HL-60/S4 (cell line): ENCODE measurements around the gene CILP2.

Experiments used
- in situ Hi-C: fragments of 300-500 bp; cut with MboI; formaldehyde crosslinking; loops from 2 replicates; pipeline ENCODE4 v1.14.3; 2022; ENCODE audit warnings: low sequenced_read_pairs

CILP2 gene

DNA sequence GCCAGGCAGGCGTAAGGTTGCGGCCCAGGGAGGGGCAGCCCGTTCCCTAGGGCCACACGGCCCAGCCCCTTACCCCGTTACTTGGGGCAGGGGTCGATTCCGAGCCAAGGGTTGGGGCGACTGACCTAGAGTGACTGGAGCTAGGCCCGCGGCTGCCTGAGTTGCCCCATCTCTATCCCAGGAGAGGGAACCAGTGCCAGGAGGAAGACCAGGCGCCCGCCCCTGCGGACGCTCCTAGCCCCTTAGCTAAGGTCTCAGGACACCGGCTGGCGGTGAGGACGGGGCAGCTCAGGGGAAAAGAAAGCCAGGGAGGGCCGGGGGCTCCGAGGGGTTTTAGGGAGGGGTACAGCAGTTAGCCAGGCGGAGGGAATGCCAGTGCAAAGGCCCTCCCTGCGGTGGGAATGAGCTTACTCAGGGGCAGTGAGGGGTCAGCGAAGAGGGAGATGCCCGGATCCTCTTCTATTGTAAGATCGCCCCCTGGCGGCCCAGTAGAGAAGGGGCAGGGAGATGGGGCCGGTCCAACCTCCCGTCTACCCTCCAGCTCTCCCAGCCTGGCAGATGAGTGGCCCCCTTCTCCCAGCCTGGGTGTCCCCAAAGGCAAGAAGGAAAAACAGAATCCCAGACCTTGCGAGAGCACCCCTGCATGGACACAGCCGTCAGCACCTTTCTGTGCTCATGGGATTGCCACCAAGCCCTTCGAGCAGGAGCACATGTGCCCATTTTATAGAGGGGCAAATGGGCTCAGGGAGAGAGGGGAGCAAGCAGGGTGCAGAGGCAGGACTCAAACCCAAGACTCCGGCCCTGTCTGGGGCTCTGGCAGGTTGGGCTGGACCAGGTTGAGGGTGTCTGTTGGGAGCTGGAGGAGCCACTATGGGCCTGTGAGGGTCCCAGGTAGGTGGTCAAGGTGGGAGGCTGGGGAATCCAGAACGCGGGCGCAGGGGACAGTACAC lies 16.3 kb downstream of the CILP2 start:
- in situ Hi-C loops: no loop called here

DNA sequence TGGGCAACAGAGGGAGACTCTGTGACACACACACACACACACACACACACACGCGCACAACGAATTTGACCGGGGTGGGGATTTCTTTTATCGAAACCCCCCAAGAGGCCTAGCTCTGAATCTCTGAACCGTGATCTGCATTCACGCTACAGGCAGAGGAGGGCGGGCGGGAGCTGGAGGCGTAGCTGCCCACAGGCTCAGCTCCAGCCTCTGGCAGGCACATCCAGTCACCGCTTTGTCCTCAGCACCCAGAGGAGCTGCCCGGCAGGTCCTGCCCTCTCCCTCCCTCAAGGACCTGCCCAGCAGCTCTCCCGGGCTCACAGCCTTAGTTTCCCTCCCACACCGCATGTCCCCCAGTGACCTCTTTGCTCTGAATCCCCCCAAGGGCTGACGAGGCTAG lies 20.0 kb downstream of the CILP2 start:
- in situ Hi-C loops: no loop called here

DNA sequence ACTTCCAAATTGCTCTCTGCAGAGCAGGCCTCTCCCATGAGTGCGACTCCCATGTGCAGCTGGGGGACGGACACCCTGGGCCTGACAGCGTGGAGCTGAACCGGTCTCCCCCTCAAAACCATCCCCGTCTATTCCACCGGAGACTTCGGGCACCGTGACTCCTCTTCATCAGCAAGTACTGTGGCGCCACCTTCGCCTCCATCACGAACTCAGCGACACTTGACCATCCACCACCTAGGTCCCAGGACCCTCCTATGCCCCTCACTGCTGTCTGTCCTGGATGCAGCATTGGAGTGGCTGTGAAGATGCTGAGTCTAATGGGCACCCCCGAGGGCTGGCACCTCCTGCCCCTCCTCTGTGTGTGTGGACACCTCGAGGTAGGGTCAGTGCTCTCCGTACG lies 20.6 kb downstream of the CILP2 start:
- in situ Hi-C loops: no loop called here

DNA sequence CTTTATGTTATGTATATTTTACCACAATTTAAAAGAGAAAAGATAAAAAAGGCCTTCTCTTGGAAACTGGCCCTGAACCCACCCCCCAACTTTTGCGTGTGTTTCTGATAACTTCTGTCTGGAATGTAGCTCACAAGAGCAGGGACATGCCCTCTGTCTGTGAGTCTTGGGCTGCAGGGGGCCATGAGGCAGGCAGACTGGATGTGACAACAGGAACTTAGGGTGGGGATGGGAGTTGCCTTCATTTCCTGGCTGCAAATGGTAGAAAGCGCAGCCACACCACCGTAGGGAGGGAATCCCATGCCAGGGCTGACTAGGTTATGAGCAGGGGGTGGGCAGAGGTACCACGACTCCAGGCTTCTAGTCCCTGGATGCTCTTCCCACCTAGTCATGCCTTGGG lies 21.9 kb downstream of the CILP2 start:
- in situ Hi-C loops: no loop called here

DNA sequence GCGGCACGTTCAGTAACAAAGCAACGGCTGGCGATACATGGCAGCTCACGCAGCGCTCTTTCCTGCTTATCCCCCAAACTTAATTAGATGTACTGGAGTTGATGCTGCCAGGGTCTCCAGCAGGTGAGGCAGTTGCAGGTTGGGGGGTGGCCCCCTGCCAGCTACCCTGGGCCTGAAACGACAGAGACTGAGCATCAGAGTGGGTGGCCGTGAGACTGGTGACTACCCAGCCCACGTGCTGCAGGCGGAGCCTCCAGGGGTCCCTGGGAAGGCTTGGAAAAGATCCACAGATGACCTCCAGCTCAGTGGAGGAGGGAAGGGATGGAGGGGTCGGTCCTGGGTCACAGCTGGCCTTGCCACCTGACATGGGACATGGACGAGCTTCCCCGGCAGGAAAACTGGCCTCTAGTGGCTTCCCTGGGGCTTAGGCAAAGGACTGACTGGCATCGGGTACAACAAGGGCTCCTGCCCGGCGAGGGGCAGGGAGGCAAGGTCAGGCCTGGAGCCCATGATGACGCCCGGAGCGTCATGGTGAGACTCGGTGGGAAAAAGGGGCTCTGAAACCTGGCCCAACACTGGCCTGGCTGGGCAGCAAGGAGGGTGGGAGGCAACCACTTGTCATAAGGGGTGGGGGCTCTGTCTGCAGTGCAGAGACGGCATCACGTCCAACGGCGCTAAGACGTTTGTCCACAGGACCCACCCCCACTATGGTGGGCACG lies 24.0 kb downstream of the CILP2 start:
- in situ Hi-C loops: no loop called here

DNA sequence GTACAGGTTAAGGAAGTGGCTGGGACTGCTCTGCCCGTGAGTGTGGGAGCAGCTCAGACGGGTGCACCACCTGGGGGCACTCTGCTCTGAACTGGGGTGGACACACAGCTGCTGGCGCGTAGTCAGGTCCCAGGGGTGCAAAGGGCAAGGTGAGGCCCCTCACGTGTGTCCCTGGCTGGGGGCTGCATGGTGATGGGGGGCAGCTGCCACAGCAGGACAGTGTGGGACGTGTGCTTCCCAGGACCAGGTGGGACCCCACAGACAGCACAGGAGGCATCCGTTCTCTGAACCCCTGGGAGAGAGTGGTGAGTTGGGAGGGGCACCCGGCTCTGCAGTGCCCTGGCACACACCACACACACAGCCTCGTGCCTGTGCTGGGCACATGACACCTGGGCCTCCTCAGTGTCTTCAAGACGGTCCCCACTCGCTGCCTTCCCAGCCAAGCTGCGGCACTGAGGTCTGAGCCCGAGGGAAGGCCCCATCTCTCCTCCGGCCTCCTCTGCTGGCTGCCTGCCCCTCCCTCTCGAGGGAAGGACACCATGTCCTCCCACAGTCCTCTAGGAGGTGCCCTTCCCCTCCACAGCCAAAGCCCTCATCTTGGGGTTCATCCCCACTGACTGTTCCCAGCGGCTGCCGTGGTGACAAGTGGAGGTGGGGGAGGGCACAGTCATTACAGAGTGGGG lies 24.7 kb downstream of the CILP2 start:
- in situ Hi-C loops: no loop called here

DNA sequence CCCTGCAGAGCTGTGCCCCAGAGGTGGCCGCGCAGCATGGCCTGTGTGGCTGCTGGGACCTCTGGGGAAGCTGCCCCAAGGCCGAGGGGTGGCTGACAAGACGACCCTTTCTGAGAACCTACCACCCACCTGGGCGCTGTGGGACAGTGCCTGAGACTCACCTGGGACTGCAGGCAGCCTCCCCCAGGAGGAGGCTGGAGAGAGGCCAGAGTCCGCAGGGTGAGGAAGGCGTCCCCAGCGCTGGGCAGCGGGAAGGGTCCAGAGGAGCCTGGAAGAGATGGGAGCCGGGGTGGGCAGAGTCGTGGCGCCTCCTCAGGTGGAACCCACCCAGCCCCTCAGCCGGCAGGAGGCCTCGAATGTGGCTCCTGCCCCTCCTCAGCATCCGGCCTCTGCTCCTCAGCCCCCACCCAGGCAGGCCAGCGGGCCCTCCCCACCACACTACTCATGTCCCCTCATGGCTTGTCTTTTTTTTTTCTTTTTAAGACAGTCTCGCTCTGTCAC lies 25.3 kb downstream of the CILP2 start:
- in situ Hi-C loops: no loop called here

DNA sequence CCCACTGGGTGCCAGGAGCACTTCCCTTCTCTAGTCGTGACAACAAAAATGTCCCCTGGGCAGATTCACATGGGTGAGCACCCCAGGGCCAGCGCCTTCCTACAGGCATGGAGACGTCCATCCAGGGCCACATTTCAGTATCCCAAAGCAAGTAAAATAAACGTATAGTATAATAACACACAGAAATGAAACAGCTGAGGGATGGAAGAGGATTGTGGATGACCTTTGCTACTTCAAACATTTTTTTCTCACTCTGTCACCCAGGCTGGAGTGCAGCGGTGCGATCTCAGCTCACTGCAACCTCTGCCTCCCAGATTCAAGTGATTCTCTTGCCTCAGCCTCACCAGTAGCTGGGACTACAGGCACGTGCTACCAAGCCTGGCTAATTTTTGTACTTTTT lies 28.2 kb downstream of the CILP2 start:
- in situ Hi-C loops: no loop called here

DNA sequence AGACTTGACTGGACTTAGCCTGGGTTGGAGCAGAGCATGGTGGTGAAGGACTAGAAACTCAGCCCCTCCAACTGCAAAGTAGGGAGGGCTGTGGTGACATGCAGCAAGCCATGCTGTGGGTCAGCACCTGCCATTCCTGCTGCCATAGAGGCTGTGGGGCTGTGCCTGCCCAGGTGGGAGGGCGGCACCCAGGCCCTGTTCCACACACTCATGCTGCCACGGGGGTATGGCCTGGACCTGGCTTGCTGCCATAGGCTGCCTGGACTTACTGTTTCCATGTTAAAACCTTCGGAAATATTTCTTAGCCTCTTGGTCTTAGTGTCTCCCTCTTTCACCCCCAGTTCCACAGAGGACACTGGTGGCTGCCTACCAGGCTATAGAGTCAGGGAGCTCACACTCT lies 29.3 kb downstream of the CILP2 start:
- in situ Hi-C loops: no loop called here

DNA sequence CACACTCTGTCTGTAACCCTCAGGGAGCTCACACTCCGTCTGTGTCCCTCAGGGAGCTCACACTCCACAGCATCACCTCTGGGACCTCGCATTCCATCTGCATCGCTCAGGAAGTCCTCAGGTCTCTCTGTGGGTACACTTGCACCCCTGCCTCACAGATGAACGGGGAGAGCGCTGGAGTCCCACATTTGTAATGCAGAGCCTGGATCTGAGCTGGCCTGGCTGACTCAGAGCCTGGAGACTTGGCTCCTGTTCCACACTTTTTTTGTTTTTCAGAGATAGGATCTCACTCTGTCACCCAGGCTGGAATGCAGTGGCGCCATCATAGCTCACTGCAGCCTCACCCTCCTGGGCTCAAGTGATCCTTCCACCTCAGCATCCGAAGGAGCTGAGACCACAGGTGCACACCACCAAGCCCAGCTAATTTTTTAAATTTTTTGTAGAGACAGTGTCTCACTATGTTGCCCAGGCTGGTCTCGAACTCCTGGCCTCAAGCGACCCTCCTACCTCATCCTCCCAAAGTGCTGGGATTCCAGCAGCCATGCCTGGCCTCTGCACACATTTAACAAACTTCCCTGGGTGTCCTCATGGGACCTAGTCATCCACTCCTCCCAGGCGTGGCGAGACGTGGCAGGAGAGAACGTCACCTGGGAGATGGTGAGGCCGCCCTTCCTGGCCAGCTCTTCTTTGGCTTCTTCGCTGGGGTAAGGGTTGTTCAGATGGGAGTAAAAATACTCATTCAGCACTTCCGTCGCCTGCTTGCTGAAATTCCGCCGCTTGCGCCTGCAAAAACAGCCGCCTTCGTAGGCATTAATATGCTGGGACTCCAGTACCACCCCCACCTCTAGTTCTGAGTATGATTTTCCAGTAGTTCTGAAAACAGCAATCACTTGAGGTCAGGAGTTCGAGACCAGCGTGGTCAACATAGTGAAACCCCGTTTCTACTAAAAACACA lies 31.0 kb downstream of the CILP2 start:
- in situ Hi-C loops: no loop called here

DNA sequence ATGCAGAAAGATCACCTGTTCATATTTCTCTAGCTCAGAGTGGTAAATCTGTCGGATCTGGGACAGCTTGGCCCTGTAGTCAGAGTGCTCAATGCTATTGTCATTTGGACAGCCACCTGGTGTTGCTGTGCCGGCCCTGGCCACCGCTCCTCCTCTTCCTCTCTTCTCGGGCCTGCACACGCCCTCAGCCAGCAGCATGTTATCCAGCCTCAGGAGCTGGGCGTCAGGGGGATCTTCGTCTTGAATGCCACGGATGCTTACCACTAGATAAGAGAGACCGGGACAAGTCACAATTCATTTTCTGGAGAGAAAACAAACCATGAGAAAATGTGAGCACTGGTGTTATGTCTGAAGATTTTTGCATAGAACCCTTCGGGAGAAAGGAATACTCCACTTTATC lies 32.5 kb downstream of the CILP2 start:
- in situ Hi-C loops: no loop called here

DNA sequence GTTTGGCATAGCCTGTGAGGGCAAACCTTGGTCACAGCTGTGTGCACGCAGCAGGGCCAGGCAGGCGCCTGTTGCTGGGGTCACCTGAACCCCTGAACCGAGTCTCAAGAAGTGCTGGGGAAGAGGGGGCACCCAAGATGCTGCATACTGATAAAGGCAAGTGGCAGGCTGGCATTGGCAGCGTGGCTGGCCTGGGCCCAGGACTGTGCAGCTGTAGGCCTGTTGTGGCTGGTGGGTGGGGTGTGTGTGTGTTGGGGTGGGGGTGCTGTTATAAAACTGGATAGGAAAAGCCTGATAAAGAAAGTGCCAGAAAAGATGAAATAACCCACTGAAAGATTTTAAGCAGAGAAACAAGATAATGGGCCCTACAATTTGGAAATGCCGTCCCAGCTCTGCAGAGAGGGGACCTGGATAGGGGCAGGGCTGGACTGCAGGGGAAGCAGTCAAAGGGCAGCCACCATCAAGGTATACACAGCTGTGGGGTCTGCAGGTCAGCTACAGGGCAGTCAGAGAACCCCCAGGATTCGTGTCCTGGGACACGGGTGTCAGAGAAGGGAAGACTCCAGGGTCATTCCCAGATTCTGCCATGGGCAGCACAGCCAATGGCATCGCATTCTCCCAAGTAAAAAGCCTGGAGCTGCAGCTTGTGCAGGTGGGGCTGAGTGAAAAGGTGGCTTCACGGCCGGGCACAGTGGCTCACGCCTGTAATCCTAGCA lies 33.2 kb downstream of the CILP2 start:
- in situ Hi-C loops: no loop called here

DNA sequence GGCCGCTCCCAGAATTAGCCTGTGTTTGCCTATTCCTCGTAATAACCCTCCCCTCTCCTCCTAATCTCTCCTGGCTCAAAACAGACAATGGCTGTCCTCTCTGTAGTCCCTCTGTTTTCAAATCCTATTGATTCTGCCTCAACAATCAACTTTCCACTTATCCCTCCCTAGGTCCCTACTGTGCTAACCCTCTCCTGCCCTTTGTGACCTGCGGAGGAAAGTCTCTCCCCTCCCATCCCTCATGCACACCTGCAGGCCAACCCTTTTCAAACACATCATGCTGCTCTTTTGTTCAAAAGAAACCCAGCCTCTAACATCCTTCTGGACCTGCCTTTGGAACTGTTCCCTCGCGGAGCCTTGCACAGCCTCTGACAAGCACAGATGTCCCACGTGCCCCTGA lies 37.3 kb downstream of the CILP2 start:
- in situ Hi-C loops: no loop called here

DNA sequence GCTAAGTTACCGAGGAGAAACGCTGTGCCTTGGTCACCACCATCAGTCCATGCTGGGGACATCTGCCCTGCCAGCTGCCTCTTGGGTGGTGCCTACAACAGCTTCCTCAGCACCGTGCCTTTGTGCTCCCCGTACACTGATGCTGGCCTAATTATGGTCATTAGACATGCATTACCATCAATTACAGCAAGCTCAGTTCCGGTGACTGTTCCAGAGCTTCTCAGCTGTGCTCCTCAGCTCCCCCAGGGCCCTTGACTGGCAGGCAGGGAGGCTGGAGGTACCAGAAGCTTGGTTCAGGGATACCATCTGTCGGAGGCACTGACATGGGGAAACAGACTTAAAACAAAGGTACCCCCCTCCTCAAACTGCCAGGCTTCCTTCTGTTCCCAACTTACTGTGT lies 40.2 kb downstream of the CILP2 start:
- in situ Hi-C loops: no loop called here

DNA sequence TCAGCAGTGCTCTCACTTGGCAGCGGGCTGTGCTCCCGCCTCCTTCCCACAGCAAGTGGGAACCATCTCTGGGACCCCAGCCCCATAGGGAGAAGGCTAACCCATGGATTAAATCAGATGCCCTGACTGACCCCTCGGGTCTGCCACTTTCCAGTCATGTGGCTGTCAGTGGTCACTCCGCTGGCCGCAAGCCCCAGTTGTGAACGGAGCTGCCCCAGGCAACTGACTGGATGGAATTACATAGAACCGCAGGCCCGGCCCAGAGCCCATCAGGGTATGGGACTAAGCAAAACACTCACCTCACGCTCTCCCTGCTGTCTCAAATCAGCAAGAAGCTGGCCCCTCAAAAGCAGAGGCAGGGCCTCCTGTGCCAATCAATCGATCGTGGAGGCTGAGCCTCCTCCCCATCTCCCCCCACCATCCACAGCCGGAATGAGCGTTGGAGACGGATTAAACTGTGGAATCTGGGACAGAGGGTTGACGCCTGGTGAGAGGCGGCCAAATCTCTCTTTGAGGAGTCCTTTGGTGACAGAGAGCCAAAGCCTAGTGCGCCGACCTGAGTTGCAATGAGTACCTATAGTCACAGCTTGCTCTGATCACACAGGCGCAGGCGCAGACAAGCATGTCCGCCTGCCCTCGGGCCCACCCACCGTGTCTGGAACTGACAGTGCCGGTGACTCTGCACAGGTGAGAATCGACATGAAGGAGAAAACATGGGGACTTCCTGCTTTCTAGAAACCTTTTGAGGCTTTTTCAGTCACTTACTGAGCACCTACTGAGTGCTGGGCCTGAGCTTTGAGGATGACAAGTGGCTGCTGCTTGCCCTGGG lies 41.7 kb downstream of the CILP2 start:
- in situ Hi-C loops: no loop called here

DNA sequence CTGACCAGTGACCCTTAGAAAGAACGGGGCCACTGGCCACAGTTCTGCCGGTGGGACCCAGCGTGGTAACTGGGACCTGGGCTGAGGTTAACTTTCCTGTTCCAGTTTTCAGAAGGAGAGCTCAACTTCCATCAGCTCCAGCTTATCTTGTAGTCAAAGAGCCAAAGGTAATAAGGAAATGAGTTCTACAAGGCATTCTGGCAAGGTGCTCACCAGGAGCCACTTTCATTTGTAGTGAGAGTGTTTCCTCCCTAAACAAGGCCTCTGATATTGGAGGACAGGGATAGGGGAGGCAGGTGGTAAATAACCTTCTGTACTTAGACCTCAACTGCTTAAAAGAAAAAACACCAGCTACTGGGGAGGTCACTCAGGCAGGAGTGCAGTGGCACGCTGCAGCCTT lies 42.4 kb downstream of the CILP2 start:
- in situ Hi-C loops: no loop called here

DNA sequence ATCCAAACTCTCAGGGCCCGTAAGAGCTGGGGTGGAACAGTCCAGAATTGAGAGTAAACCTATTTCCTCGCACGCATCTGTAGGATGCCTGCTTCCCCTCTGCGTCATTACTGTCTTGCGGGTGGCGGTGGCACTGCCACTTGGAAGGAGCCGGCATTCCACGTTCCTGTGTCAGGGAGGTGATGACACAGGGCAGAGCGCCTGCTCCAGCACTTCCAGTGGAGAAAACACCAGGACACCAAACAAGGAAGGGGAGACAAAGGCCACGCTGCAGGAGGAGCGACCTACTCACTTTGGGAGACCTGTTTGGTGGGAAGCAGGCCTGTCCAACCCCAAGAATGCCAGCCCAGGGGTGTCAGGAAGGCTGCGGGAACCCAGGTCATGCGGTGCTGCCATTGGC lies 43.3 kb downstream of the CILP2 start:
- in situ Hi-C loops: no loop called here

DNA sequence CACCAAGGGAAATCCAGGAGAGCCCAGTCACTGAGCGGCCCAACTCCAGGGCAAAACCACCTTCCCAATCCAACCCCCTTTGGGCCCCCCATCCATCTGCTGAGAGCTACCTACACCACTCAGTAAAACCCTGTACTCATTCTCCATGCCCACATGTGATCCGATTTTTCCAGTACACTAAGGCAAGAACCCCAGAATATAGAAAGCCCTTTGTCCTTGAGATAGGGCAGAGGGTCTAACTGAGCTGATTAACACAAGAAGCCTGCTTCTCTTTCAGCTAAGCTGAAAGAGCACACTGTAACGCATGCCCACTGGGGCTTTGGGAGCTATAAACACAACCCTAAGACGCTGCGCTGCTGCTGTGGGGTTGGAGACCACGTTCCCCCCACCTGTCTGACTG lies 44.4 kb downstream of the CILP2 start:
- in situ Hi-C loops: no loop called here

DNA sequence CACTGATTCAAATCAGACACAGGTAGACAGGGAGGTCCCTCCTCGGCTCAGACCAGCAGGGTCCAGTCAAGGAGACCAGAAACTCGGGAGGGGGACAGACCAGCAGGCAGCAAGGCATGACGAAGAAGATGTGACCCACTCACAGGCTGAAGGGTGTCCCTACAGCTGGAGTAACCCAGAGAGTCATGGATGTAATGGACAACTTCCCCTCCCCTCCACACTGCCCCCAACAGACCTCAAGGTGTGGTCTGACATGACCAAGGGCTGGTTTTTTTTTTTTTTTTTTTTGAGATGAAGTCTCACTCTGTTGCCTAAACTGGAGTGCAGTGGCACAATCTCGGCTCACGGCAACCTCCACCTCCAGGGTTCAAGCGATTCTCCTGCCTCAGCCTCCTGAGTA lies 46.3 kb downstream of the CILP2 start:
- in situ Hi-C loops: no loop called here
